Glutamatergic neuron (in vitro differentiated cells): ENCODE results near the gene LEKR1. TPM values are rescaled to one million over a fixed set of nuclear protein-coding genes. Genes with fewer than 3 reads are reported as not detected.

ENCODE experiments used
- DNase-seq: peaks from one replicate; pipeline ENCODE4 v3.0.0; 2022
- H3K27ac Mint-ChIP-seq: one replicate; pipeline ENCODE4 v1.8.0; 2020; ENCODE audit warnings: mild to moderate bottlenecking, mixed read lengths, inconsistent platforms; ENCODE audit not compliant: unreplicated experiment
- H3K27me3 Mint-ChIP-seq: one replicate; pipeline ENCODE4 v1.8.0; 2020; ENCODE audit warnings: mild to moderate bottlenecking, moderate library complexity, mixed read lengths, inconsistent platforms; ENCODE audit not compliant: unreplicated experiment
- H3K36me3 Mint-ChIP-seq: one replicate; pipeline ENCODE4 v1.8.0; 2020; ENCODE audit warnings: mild to moderate bottlenecking, mixed read lengths, inconsistent platforms; ENCODE audit not compliant: unreplicated experiment
- H3K4me1 Mint-ChIP-seq: one replicate; pipeline ENCODE4 v1.8.0; 2020; ENCODE audit warnings: mild to moderate bottlenecking, low read depth, mixed read lengths, inconsistent platforms; ENCODE audit not compliant: unreplicated experiment
- H3K4me3 Mint-ChIP-seq: one replicate; pipeline ENCODE4 v1.8.0; 2020; ENCODE audit warnings: mild to moderate bottlenecking, mixed read lengths, inconsistent platforms; ENCODE audit not compliant: unreplicated experiment
- H3K9me3 Mint-ChIP-seq: one replicate; pipeline ENCODE4 v1.8.0; 2020; ENCODE audit warnings: mild to moderate bottlenecking, moderate library complexity, mixed read lengths, inconsistent platforms; ENCODE audit not compliant: unreplicated experiment
- CTCF ChIP-seq: fragments of 200-600 bp; sonication (generic); IDR thresholded peaks from one replicate; pipeline ENCODE4 v1.5.0; 2021; ENCODE audit not compliant: partially characterized antibody, unreplicated experiment
- total RNA-seq: library from RNA; stranded (reverse); fragmentation: NEBNext Ultra II Directional; extraction: Animal tissue kit (Norgen Biotek cat#: 25700); gene quantifications from one replicate; pipeline ENCODE4 v1.2.1, GENCODE V29; 2021; ENCODE audit not compliant: unreplicated experiment

LEKR1 gene
- total RNA-seq, 1 donor from 2014 or later, result 0.56 TPM

GRCh38 chr3:156792114-156792513 lies 34.0 kb upstream of the LEKR1 start:
- Mint-ChIP-seq H3K4me1 (no peaks in the 10 kb centered on the region), H3K27me3 (no peaks in the 10 kb centered on the region), H3K36me3 (no peaks in the 10 kb centered on the region), H3K9me3 (no peaks in the 10 kb centered on the region), H3K4me3 (no peak overlapping the region), H3K27ac (no peak overlapping the region)
- TF ChIP-seq CTCF, result no peak
- DNase-seq, result no peak

GRCh38 chr3:156792536-156792935 lies 33.6 kb upstream of the LEKR1 start:
- Mint-ChIP-seq H3K27me3 (no peaks in the 10 kb centered on the region), H3K27ac (no peak overlapping the region), H3K36me3 (no peaks in the 10 kb centered on the region)

GRCh38 chr3:156792945-156793344 lies 33.2 kb upstream of the LEKR1 start:
- TF ChIP-seq CTCF, result no peak
- H3K4me1 Mint-ChIP-seq, result no peaks in the 10 kb centered on the region
- H3K4me3 Mint-ChIP-seq, result no peak overlapping the region
- H3K36me3 Mint-ChIP-seq, result no peaks in the 10 kb centered on the region
- no peak overlapping the region for H3K27ac Mint-ChIP-seq
- no peaks in the 10 kb centered on the region for H3K9me3 Mint-ChIP-seq
- H3K27me3 Mint-ChIP-seq, result no peaks in the 10 kb centered on the region
- no peak for DNase-seq

More at GRCh38 chr3:156792536-156792935, 33.6 kb upstream of the LEKR1 start:
- no peak for DNase-seq
- no peak overlapping the region for H3K4me3 Mint-ChIP-seq
- no peak for TF ChIP-seq CTCF
- no peaks in the 10 kb centered on the region for H3K9me3 Mint-ChIP-seq
- H3K4me1 Mint-ChIP-seq, result no peaks in the 10 kb centered on the region

- H3K36me3 Mint-ChIP-seq, result no peaks in the 10 kb centered on the region
- H3K9me3 Mint-ChIP-seq, result no peaks in the 10 kb centered on the region
- DNase-seq, result no peak
- no peaks in the 10 kb centered on the region for H3K27me3 Mint-ChIP-seq
- H3K27ac Mint-ChIP-seq, result no peak overlapping the region
- no peak overlapping the region for H3K4me3 Mint-ChIP-seq
- no peak for TF ChIP-seq CTCF
- H3K4me1 Mint-ChIP-seq, result no peaks in the 10 kb centered on the region
Observed at GRCh38 chr3:156793400-156793799, 32.8 kb upstream of the LEKR1 start.

GRCh38 chr3:156793851-156794250 lies 32.3 kb upstream of the LEKR1 start:
- TF ChIP-seq CTCF, result no peak
- no peak for DNase-seq
- Mint-ChIP-seq H3K9me3 (no peaks in the 10 kb centered on the region), H3K27me3 (no peaks in the 10 kb centered on the region), H3K36me3 (no peaks in the 10 kb centered on the region), H3K27ac (no peak overlapping the region), H3K4me3 (no peak overlapping the region), H3K4me1 (no peaks in the 10 kb centered on the region)
